ENCODE data around the gene ZBED5. TPM values are rescaled to one million over a fixed set of nuclear protein-coding genes. Genes with fewer than 3 reads are reported as not detected.
A peak's percentile ranks its signal among the peaks of the same experiment; 100 is the strongest.

Gene ZBED5
- total and polyA plus RNA-seq, 9 of the 15 experiments (the other 6 are each of a cell fraction or from before 2014, with no cell fraction given) = 12.4 to 70.7 (median 26.8) TPM

DNA sequence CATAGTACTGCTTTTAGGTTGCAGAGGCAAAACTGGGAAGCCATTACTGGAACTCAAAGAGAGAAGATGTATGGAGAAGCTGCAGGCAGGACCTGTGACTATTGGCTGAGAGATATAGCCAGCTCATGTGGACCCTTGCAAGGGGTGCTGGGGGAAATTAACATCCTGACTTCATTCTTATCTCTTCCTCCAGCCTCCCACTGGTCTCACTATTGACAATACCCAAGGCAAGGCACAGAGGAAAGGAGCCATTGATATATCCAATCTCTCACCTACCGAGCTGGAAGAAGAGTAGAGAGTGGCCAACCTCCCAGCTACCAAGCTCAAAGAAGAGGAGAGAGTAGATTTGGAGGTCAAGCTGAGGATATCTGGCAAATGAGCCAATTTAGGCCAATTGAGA lies 36.8 kb upstream of the ZBED5 start (continued):
- TF ChIP-seq, protein P1, sequence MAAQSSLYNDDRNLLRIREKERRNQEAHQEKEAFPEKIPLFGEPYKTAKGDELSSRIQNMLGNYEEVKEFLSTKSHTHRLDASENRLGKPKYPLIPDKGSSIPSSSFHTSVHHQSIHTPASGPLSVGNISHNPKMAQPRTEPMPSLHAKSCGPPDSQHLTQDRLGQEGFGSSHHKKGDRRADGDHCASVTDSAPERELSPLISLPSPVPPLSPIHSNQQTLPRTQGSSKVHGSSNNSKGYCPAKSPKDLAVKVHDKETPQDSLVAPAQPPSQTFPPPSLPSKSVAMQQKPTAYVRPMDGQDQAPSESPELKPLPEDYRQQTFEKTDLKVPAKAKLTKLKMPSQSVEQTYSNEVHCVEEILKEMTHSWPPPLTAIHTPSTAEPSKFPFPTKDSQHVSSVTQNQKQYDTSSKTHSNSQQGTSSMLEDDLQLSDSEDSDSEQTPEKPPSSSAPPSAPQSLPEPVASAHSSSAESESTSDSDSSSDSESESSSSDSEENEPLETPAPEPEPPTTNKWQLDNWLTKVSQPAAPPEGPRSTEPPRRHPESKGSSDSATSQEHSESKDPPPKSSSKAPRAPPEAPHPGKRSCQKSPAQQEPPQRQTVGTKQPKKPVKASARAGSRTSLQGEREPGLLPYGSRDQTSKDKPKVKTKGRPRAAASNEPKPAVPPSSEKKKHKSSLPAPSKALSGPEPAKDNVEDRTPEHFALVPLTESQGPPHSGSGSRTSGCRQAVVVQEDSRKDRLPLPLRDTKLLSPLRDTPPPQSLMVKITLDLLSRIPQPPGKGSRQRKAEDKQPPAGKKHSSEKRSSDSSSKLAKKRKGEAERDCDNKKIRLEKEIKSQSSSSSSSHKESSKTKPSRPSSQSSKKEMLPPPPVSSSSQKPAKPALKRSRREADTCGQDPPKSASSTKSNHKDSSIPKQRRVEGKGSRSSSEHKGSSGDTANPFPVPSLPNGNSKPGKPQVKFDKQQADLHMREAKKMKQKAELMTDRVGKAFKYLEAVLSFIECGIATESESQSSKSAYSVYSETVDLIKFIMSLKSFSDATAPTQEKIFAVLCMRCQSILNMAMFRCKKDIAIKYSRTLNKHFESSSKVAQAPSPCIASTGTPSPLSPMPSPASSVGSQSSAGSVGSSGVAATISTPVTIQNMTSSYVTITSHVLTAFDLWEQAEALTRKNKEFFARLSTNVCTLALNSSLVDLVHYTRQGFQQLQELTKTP (IDR thresholded peaks at IDR 0.05; ENCODE audit: low read depth in 1 of 2, partially characterized antibody in 2 of 2) = no peak
- no peak for TF ChIP-seq CHCHD3 (CRISPR knock-in tag; IDR thresholded peaks at IDR 0.05)
- no peak for TF ChIP-seq POLR2G (IDR thresholded peaks at IDR 0.05; ENCODE audit: low read depth, low read length)
- TF ChIP-seq EHMT2 (IDR thresholded peaks at IDR 0.05) = peak; percentile 55; the same call in 1 of the 2 replicates
- TF ChIP-seq, protein P2, sequence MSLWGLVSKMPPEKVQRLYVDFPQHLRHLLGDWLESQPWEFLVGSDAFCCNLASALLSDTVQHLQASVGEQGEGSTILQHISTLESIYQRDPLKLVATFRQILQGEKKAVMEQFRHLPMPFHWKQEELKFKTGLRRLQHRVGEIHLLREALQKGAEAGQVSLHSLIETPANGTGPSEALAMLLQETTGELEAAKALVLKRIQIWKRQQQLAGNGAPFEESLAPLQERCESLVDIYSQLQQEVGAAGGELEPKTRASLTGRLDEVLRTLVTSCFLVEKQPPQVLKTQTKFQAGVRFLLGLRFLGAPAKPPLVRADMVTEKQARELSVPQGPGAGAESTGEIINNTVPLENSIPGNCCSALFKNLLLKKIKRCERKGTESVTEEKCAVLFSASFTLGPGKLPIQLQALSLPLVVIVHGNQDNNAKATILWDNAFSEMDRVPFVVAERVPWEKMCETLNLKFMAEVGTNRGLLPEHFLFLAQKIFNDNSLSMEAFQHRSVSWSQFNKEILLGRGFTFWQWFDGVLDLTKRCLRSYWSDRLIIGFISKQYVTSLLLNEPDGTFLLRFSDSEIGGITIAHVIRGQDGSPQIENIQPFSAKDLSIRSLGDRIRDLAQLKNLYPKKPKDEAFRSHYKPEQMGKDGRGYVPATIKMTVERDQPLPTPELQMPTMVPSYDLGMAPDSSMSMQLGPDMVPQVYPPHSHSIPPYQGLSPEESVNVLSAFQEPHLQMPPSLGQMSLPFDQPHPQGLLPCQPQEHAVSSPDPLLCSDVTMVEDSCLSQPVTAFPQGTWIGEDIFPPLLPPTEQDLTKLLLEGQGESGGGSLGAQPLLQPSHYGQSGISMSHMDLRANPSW (CRISPR knock-in tag; IDR thresholded peaks at IDR 0.05) = no peak
- TF ChIP-seq, protein P3, sequence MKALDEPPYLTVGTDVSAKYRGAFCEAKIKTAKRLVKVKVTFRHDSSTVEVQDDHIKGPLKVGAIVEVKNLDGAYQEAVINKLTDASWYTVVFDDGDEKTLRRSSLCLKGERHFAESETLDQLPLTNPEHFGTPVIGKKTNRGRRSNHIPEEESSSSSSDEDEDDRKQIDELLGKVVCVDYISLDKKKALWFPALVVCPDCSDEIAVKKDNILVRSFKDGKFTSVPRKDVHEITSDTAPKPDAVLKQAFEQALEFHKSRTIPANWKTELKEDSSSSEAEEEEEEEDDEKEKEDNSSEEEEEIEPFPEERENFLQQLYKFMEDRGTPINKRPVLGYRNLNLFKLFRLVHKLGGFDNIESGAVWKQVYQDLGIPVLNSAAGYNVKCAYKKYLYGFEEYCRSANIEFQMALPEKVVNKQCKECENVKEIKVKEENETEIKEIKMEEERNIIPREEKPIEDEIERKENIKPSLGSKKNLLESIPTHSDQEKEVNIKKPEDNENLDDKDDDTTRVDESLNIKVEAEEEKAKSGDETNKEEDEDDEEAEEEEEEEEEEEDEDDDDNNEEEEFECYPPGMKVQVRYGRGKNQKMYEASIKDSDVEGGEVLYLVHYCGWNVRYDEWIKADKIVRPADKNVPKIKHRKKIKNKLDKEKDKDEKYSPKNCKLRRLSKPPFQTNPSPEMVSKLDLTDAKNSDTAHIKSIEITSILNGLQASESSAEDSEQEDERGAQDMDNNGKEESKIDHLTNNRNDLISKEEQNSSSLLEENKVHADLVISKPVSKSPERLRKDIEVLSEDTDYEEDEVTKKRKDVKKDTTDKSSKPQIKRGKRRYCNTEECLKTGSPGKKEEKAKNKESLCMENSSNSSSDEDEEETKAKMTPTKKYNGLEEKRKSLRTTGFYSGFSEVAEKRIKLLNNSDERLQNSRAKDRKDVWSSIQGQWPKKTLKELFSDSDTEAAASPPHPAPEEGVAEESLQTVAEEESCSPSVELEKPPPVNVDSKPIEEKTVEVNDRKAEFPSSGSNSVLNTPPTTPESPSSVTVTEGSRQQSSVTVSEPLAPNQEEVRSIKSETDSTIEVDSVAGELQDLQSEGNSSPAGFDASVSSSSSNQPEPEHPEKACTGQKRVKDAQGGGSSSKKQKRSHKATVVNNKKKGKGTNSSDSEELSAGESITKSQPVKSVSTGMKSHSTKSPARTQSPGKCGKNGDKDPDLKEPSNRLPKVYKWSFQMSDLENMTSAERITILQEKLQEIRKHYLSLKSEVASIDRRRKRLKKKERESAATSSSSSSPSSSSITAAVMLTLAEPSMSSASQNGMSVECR (CRISPR knock-in tag; IDR thresholded peaks at IDR 0.05) = no peak
- no peak for TF ChIP-seq ZNF408 (CRISPR knock-in tag; IDR thresholded peaks at IDR 0.05; ENCODE audit: low read depth)
- peak; percentile 42 for TF ChIP-seq TCF3 (CRISPR knock-in tag; IDR thresholded peaks at IDR 0.05)
- TF ChIP-seq TAF15 (IDR thresholded peaks at IDR 0.05; ENCODE audit: low read depth, low read length) = no peak
